PC-9 (cell line): Measurements from ENCODE around the gene TMEM9. TPM values are rescaled to one million over a fixed set of nuclear protein-coding genes. Genes with fewer than 3 reads are reported as not detected.
A peak's percentile ranks its signal among the peaks of the same experiment; 100 is the strongest.

Experiments used
- BruUV-seq: library from RNA; stranded (reverse); fragments of 400-500 nt; replicated peaks from 2 replicates; lab custom pipeline; 2021; lab: Mats Ljungman, UMichigan
- CTCF ChIA-PET: fragments of 300-600 bp; sonication (Branson Sonifier 250); formaldehyde crosslinking; loops from one replicate; lab custom pipeline; 2022; ENCODE audit warnings: antibody characterized with exemption; lab: Charles Lee
- POLR2A ChIA-PET: fragments of 300-600 bp; sonication (Branson Sonifier 250); formaldehyde crosslinking; loops from one replicate; lab custom pipeline; 2022; ENCODE audit warnings: antibody characterized with exemption; ENCODE audit not compliant: unreplicated experiment; lab: Charles Lee
- DNase-seq, 2 experiments: peaks; one replicate each; pipeline versions ENCODE4 v3.0.0 to v3.0.0-alpha.2; 2015 to 2022; ENCODE audit warnings: mixed read lengths in 1 of 2
- H2AFZ ChIP-seq: fragments of 200-600 bp; sonication (generic); 2 replicates; pipeline ENCODE4 v1.8.1; 2017; ENCODE audit warnings: antibody characterized with exemption
- H3F3A ChIP-seq: fragments of 200-600 bp; sonication (generic); 2 replicates; pipeline ENCODE4 v1.8.1; 2017; ENCODE audit warnings: antibody characterized with exemption, mild to moderate bottlenecking, low read depth; ENCODE audit not compliant: insufficient read depth
- H3K27ac ChIP-seq: fragments of 200-600 bp; sonication (generic); 2 replicates; pipeline ENCODE4 v1.6.1; 2016; ENCODE audit warnings: mixed run types
- H3K27me3 ChIP-seq: fragments of 200-600 bp; sonication (generic); 2 replicates; pipeline ENCODE4 v1.6.1; 2016; ENCODE audit warnings: low read depth, mixed run types; ENCODE audit not compliant: insufficient read depth
- H3K36me3 ChIP-seq: fragments of 200-600 bp; sonication (generic); 2 replicates; pipeline ENCODE4 v1.6.1; 2016; ENCODE audit warnings: low read depth, mixed run types
- H3K4me1 ChIP-seq: fragments of 200-600 bp; sonication (generic); replicated peaks from 2 replicates; pipeline ENCODE4 v1.6.1; 2016; ENCODE audit warnings: mixed run types; ENCODE audit not compliant: insufficient read depth
- H3K4me2 ChIP-seq: fragments of 200-600 bp; sonication (generic); 2 replicates; pipeline ENCODE4 v1.6.1; 2017; ENCODE audit warnings: mixed run types
- H3K4me3 ChIP-seq: fragments of 200-600 bp; sonication (generic); 2 replicates; pipeline ENCODE4 v1.6.1; 2016; ENCODE audit warnings: mixed run types
- H3K79me2 ChIP-seq: fragments of 200-600 bp; sonication (generic); 2 replicates; pipeline ENCODE4 v1.6.1; 2017; ENCODE audit warnings: low read depth, mixed run types
- H3K9me2 ChIP-seq: fragments of 200-600 bp; sonication (generic); 2 replicates; pipeline ENCODE4 v1.8.1; 2017; ENCODE audit warnings: mild to moderate bottlenecking; ENCODE audit not compliant: insufficient read depth
- H3K9me3 ChIP-seq: fragments of 200-600 bp; sonication (generic); 2 replicates; pipeline ENCODE4 v1.8.1; 2016; ENCODE audit warnings: low read depth; ENCODE audit not compliant: insufficient read depth
- H4K20me1 ChIP-seq: fragments of 200-600 bp; sonication (generic); 2 replicates; pipeline ENCODE4 v1.8.1; 2017; ENCODE audit not compliant: insufficient read depth
- CTCF ChIP-seq: fragments of 200-600 bp; sonication (generic); conservative IDR thresholded peaks from 2 replicates; pipeline ENCODE4 v1.6.1; 2017; ENCODE audit warnings: mixed run types, antibody characterized with exemption, mild to moderate bottlenecking, moderate library complexity
- EZH2 ChIP-seq: fragments of 200-600 bp; sonication (generic); IDR thresholded peaks from 2 replicates; pipeline ENCODE4 v1.8.0; 2017; ENCODE audit warnings: antibody characterized with exemption, low read depth
- intact Hi-C: fragments of 100-400 bp; cut with micrococcal nuclease; formaldehyde crosslinking; loops from one replicate; pipeline ENCODE4 v1.10.0; 2022; ENCODE audit not compliant: unreplicated experiment
- total RNA-seq: library from RNA; stranded (reverse); gene quantifications from 2 replicates; pipeline ENCODE4 v1.2.3, GENCODE V29; 2021

Gene TMEM9
- total RNA-seq, 1 experiment from 2014 or later, result 94.3 TPM

GRCh38 chr1:201149400-201149799, 4.9 kb downstream of the TMEM9 start:
- TF ChIP-seq CTCF (peak; percentile 70), EZH2 (no peak)
- H3K79me2 ChIP-seq, result 0 out of 2 replicates have a peak, but pooled peaks cover 7% of the 10 kb centered on the region
- H3K27me3 ChIP-seq, result no peaks in the 10 kb centered on the region
- intact Hi-C loops, result loop anchor here (1.0 kb wide), 2 partner anchors 36 to 73 kb away; no protein-coding TSS in a partner anchor
- no peaks in the 10 kb centered on the region; the same call in 1 of the 2 replicates for H4K20me1 ChIP-seq
- H3K36me3 ChIP-seq, result peaks cover 5% of the 10 kb centered on the region; the same call in 1 of the 2 replicates
- H3K4me2 ChIP-seq, result no peak overlapping the region
- no peak overlapping the region for H2AFZ ChIP-seq
- no peaks in the 10 kb centered on the region for H3K9me3 ChIP-seq
- H3K4me3 ChIP-seq, result no peak overlapping the region
- H3K9me2 ChIP-seq, result no peaks in the 10 kb centered on the region
- H3F3A ChIP-seq, result no peaks in the 10 kb centered on the region
- ChIA-PET CTCF (interaction anchor here (1.5 kb wide), 1 partner anchor 177 kb away, joined by 4 read pairs; no protein-coding TSS in a partner anchor), POLR2A (no interaction called here)
- H3K4me1 ChIP-seq, result 0 out of 2 replicates have a peak, but pooled peaks cover 6% of the 10 kb centered on the region
- no TSS peak for BruUV-seq
- H3K27ac ChIP-seq, result no peak overlapping the region
- peak in 1 of 2 experiments; percentile 47 for DNase-seq

DNA sequence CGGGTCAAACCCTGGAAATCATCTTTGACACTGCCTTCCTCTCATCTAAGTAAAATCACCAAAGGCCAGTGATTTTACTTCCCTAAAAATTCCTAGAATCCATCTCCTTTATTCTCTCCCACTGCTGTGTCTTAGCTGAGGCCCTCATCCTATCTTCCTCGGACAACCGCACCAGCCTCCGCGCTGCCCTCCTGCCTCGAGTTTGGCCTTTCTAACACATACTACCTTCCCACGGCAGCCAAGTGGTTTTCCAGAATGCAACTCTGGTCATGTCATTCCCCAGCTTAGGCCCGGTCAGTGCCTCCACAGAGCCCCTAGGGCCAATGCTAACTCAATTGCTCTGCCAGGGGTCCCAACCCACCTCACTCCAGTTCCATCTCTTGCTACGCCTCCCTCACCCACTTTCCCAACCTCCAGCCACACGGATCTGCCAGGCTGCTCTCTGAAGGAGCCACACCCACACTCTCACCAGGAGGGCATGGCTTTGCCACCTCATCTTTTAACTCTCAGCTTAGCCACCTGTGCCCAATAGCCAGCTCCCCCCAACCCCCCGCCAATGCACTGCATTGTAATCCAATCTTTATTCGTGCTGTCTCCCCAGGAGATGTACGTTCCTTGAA, 6.8 kb downstream of the TMEM9 start:
- no peaks in the 10 kb centered on the region for H3K79me2 ChIP-seq
- POLR2A ChIA-PET, result interaction anchor here (0.6 kb wide), 1 partner anchor 14 kb away, joined by 3 read pairs; no protein-coding TSS in a partner anchor
- no peak overlapping the region for H3K4me2 ChIP-seq
- no TSS peak for BruUV-seq
- H3F3A ChIP-seq, result no peaks in the 10 kb centered on the region
- peaks cover 5% of the 10 kb centered on the region; the same call in 1 of the 2 replicates for H3K36me3 ChIP-seq
- no peak overlapping the region for H3K27ac ChIP-seq
- DNase-seq, result no peak
- H3K9me3 ChIP-seq, result no peaks in the 10 kb centered on the region
- no peaks in the 10 kb centered on the region for H3K4me1 ChIP-seq
- CTCF ChIA-PET, result no interaction called here
- intact Hi-C loops, result no loop called here
- no peak overlapping the region for H3K4me3 ChIP-seq
- H2AFZ ChIP-seq, result no peak overlapping the region
- H3K9me2 ChIP-seq, result no peaks in the 10 kb centered on the region
- no peaks in the 10 kb centered on the region for H3K27me3 ChIP-seq
- TF ChIP-seq CTCF (no peak), EZH2 (no peak)
- no peaks in the 10 kb centered on the region; the same call in 1 of the 2 replicates for H4K20me1 ChIP-seq

- H3K27me3 ChIP-seq, result no peaks in the 10 kb centered on the region
- POLR2A ChIA-PET, result interaction anchor here (0.6 kb wide), 2 partner anchors 13 to 24 kb away, joined by 3 to 10 read pairs; no protein-coding TSS in a partner anchor
Observed at GRCh38 chr1:201146626-201147390, 7.5 kb downstream of the TMEM9 start.

More at GRCh38 chr1:201146626-201147390, 7.5 kb downstream of the TMEM9 start:
- Histone ChIP-seq H3F3A (no peaks in the 10 kb centered on the region), H3K4me2 (no peak overlapping the region), H2AFZ (no peak overlapping the region), H4K20me1 (no peaks in the 10 kb centered on the region; the same call in 1 of the 2 replicates), H3K36me3 (peaks cover 5% of the 10 kb centered on the region; the same call in 1 of the 2 replicates), H3K79me2 (no peaks in the 10 kb centered on the region), H3K27ac (no peak overlapping the region), H3K9me3 (no peaks in the 10 kb centered on the region), H3K4me1 (no peaks in the 10 kb centered on the region), H3K4me3 (no peak overlapping the region), H3K9me2 (no peaks in the 10 kb centered on the region)
- DNase-seq, result no peak
- TF ChIP-seq CTCF (no peak), EZH2 (no peak)
- BruUV-seq, result no TSS peak
- CTCF ChIA-PET, result no interaction called here
- intact Hi-C loops, result no loop called here
